Measurements from ENCODE around the gene RNU6-1.

RNU6-1 gene

DNA sequence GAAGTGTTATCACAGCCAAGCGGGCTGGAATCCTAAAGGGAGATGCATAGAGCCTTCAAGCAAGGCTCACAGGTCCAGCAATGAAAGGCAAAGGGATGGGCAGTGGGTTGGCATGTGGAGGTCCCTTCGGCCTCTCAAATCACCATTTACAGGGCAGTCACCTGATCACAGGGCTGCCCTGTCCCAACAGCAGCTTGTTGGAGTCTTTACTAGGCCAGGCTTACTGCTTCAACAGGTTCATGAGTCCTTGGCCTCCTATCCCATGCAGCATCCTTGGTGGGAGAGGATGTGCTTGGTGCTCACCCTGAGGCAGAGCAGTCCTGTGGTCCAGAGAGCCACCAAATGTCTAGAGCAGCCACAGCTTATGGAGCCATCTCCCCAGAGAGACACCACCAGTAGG is 38.7 kb downstream of the RNU6-1 start:
- DNase-seq (ENCODE audit: low read depth) = no peak

- DNase-seq (ENCODE audit: low read depth) = no peak
These were observed 40.0 kb downstream of the RNU6-1 start for GRCh38 chr15:67799801-67800205.

DNA sequence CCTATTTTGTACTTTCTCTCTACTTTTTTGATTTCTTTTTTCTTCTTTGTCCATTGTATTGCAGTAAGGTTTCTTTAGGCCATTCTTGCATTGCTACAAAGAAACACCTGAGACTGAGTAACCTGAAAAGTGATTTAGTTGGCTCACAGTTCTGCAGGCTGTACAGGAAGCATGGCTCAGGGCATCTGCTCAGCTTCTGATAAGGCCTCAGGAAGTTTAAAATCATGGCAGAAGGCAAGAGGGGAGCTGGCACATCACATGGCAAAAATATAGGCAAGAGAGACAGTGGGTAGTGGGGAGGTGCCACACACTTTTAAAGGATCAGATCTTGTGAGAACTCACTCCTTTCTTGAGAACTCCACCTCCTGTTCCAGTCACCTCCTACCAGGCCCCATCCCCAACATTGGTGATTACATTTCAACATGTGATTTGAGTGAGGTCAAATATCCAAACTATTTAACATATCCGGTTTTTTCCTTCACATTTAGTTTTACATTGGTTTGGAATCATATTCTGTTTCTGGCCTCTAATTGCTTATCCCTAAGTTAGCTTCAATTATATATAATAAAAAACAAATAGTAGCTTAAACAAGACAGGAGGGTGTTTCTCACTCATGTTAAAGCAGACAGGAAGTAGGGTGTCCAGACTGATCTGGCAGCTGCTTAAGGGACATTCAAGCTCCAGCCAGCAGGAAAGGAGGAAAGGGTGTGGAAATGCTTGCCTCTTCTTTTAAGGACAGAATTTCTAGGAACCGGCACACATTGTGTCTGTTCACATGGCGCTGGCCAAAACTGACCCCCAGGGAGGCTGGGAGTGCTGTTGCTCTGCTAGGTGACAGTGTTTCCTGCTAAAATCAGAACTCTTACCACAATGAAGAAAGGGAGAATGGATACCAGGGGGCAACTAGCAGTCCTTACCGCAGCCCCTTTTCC is 43.4 kb downstream of the RNU6-1 start:
- no peak for DNase-seq (ENCODE audit: low read depth)

DNA sequence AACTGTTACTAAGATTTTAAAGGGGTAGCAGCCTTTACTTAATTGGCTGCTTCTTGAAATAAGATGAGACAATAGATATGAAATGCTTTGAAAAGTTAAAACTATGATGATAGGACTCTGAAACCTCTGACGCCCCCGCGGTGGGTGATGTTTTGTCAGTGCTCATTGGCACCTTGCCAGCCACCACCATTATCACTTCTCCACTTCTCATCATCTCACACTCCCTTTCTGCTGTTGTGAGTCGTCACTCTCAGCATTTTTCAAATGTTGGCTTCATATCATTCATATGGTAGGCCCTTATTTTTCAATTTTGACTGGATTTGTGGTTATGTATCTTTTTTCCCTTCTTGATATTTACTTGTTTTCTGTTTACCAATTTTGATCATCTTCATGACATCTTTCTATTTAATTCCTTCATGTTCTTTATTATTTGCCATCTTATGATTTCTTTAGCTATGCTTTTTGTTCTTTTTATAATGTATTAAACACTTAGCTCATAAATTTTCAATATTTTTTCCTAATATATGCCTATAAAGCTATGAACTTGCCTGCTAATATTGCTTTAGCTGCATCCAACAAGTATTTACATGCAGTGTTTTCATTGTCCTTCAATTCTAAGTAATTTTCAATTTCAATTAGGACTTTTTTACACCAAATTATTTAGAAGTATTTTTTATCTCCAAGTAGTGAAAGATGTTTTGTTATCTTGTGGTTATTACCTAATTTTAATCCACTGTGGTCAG is 44.8 kb downstream of the RNU6-1 start:
- DNase-seq (ENCODE audit: low read depth) = no peak

DNA sequence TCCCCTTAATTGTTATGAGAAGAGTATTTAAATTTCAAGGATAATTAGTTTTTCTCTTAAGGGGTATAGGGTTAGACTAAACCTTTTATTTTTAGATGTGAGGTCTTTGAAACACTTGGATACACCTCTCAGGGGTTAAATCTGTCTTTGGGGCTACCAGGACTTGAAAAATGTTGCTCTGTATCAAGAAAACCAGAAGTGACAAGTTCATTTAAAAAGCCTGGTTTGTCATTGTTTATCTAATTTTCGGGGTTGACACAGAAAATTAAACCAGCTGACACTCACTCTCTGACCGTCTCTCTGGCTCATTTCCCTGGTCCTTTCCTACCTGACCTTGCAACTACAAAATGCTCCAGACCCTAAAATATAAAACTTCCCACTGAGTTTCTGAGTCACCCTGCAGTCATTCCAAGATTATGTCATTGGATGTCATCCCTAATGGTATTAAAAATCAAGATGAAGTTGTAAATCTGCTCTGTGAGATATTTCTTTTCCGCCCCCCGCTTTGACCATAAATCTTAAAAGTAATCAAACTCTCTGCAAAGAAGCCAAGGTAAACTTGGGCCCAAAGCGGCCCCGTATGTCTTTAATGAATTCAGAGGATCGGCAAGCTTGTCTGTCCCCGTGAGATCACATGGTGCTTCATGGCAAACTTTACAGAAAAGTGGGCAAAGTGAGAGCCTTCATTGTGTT is 47.4 kb downstream of the RNU6-1 start:
- no peak for DNase-seq (ENCODE audit: low read depth)

DNA sequence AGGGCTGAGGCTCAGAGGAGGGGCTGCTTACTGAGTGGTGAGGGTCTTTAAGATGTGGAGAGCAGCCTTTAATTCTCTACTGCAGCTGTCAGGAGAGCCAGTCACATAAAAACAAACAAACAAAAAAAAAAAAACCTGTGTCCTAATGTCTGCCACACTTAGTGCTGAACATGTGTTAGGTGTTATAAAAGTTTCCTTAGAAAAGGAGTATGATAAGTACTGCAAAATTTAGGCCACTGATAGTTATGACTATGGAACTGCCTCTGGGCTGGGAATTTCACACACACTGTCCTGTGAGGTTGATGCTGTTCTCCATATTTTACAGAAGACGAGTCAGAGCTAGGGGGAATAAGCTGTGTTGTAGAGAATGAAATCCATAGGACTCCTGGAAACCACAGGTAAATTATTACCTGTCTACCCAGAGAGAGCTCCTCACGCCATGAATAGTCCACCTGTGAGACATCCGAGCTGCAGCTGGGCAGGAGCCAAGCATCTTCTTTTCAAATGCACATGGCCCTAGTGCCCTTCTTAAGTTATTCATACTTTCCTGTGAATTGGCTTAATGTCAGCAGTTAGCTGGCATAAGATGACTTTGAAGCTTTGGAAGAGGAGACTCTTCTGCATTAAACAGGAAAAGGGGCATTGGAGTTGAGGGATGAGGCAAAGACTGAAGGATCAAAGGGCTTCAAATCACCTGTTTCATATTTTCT is 49.1 kb downstream of the RNU6-1 start:
- no peak for DNase-seq (ENCODE audit: low read depth)

All from fibroblast of the conjunctiva (primary cell).